G401.6 (cell line): ENCODE measurements around the gene ISOC2.
A peak's percentile ranks its signal among the peaks of the same experiment; 100 is the strongest.

Experiments used
- FAIRE-seq: peaks from 2 replicates; lab custom pipeline; 2012; peaks lifted over from hg19 to GRCh38; lab: Jason Lieb, UNC

ISOC2 gene

DNA sequence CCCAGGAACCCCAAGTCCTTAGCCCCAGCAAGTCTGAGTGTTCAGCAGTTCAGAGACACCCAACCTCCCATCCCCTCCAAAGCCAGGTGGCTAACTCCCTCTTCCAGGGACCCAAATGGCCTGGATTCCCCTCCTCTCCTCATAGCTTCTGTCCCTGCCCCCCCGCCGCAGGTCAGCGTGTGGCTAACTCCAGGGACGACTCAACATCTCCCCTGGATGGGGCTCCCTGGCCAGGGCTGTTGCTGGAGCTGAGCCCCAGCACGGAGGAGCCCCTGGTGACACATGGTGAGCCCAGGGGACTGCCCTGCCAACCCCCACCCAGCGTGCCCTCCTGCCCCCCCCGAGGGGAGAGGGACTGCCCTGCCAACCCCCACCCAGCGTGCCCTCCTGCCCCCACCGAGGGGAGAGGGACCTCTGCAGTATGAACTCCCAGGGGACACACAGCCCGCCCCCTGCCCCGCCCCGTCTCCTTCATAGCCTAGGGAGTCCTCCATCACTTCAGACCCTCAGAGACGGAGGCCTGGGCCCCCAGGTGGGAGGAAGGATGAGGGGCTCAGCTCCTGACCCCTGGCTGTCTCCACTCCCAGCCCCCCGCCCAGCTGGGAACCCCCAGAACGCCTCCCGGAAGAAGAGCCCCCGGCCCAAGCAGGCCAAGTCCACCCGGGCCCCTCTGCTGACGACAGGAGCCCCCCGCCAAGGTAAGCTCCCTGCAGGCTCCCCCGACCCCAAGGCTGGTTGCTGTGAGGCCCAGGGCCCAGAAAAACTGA is 28.5 kb upstream of the ISOC2 start:
- FAIRE-seq, result no peak

DNA sequence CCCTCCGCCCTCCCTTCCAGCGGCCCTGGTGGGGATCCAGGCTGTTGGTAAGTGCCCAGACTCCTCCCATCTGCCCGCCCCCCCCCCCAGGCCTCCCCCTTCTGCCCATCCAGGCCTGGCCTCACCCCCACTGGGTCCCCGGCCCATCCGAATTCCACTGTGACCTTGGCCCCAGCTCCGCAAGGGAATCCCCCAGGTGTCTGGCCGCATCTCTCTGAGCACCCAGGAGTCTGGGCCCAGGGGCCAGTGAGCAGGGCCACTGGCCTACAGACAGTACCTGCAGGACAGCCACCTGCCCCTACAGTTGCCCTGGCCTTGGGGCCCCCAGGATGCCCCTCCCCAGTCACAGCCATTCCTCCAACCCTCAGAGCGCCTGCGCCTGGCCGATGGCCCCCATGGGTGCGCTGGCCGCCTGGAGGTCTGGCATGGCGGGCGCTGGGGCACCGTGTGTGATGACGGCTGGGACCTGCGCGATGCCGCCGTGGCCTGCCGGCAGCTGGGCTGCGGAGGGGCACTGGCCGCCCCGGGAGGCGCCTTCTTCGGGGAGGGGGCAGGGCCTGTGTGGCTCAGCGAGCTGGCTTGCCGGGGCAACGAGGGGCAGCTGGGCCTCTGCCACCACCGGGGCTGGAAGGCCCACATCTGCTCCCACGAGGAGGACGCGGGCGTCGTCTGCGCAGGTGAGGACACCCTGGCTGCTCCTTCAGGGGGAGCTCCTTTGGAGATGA is 27.7 kb upstream of the ISOC2 start:
- no peak for FAIRE-seq

DNA sequence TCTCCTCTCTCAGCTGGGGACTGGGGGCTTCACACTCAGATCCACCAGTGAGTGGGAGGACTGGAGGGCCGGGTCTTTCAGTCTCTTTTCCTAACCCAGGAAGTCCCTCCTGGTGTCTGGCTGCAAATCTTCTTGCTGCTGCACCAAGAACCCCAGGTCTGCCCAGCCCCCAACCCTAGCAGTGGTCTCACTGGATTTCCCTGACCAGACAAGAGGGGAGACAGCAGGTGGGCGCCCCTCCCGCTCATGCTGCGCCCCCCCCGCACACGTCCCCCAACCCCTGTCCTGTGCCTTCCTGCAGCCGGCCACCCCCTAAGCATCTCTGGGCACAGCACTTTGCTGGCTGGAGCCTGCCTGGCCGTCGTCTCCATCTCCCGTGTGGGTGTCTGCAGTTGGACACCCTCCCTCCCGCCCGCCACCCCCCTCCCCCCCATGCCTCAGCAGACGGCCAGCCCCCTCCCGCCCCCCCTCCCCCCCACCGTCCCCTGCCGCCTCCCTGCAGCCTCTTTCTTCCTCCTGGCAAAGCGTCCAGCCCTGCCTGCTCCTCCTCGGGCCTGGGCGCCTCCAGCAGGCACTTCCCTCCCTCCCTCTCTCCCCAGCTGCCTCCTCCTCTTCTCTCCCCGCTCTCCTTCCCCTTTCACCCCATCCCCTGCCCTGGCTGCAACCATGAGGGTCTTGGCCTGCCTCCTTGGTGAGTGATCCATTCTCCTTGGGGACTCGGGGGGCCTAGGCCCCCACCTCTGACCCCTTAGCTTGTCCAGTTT is 26.7 kb upstream of the ISOC2 start, which contains the start of gene SSC5D:
SSC5D (plus strand) TSS at position 513 of the 764 bp plus-strand sequence; CDS start at position 667, 154 bp downstream.
- FAIRE-seq, result no peak

DNA sequence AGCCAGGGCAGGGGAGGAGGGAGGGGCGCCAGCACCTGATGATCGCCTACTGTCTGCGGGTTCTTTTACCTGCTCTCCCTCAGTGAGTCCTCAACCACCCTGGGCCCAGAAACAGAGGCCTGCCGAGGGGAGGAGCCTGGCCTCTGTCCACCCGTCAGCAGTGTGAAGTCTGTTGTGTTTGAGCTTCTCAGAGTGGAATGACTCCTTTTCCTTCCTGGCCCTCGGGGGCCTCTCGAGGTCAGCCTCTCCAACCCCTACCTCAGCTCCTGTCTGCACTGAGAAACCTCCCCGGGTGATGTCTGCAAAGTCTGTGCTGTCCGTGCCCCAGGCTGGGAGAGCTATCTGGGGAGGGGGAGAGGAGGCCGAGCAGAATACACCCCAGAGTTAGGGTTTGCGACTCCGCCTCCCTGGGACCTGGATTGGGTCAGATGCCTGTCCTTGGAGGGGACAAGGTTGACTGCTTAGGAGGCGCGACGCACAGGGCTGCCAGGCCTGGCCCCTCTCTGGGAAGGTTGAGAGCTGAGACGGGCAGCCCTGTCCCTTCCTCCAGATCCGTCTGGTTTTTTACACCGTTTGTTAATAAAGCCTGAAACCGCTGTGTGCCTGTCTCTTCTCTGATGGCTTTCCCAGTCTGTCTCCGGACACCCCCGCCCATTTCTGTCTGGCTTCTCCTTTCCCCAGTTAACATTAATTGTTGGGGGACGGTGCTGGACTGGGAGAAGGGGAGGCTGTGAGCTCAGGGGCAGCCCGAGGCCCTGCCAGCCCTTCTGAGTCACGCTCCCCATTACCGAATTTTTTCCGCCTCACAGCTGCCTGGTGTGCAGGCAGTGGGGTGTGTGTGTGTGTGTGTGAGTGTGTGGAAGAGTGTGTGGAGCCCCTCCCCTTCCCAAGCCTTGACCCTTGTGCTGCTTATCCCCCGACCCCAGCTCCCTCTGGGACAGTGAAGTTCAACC is 25.8 kb upstream of the ISOC2 start:
- peak; percentile 88 for FAIRE-seq

DNA sequence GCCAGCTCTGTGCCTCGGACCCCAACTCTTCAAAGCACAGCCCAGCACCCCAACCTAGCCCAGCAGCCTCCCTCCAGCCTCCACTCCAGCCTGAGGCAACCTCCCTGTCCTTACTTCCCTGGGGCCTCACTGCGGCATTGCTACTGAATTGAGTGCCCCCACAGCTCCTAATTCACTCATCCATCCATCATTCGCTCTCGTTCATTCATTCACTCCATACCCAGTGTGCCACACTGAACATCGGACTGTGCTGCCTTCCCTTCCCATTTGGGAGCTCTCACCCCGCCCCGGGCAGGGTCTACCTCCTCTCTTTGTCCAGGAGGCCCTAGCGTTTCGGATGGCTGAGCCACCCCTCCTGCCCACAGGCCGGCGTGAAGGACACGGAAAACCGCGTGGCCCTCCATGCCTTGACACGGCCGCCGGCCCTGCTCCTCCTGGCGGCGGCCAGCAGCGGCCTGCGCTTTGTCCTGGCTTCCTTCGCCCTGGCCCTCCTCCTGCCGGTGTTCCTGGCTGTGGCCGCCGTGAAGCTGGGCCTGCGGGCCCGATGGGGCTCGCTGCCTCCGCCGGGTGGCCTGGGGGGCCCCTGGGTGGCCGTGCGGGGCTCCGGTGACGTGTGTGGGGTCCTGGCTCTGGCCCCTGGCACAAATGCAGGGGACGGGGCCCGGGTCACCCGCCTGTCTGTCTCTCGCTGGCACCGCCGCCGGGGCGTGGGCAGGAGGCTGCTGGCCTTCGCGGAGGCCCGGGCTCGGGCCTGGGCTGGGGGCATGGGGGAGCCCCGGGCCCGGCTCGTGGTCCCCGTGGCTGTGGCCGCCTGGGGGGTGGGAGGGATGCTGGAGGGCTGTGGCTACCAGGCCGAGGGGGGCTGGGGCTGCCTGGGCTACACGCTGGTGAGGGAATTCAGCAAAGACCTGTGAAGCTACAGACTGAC is 24.9 kb upstream of the ISOC2 start:
- FAIRE-seq, result no peak

DNA sequence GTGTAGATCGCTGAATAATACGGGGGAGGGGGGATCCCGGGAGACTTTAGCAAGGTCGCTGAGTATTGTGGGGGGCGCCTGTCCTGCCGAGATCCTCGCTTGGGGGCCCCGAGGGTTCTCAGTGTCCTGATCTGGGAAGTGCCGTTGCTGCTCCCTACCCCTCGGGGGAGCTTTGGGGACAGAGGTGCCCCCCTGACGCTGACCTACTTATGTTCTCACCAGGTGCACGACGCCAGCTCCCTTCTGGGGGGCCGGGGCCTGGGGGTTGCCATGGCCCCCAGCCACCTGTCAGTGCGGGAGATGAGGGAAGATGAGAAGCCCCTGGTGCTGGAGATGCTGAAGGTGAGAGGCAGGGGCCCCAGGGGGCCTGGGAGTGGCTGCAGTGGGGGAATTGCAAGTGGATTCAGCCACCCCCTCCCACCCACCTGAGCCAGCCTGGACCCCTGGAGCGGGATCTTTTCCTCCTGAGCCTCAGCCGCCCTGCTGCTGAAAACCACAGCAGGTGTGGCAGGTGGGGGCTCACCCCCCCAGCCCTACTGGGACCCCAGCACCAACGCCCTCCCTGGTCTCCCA is 24.1 kb upstream of the ISOC2 start:
- no peak for FAIRE-seq

DNA sequence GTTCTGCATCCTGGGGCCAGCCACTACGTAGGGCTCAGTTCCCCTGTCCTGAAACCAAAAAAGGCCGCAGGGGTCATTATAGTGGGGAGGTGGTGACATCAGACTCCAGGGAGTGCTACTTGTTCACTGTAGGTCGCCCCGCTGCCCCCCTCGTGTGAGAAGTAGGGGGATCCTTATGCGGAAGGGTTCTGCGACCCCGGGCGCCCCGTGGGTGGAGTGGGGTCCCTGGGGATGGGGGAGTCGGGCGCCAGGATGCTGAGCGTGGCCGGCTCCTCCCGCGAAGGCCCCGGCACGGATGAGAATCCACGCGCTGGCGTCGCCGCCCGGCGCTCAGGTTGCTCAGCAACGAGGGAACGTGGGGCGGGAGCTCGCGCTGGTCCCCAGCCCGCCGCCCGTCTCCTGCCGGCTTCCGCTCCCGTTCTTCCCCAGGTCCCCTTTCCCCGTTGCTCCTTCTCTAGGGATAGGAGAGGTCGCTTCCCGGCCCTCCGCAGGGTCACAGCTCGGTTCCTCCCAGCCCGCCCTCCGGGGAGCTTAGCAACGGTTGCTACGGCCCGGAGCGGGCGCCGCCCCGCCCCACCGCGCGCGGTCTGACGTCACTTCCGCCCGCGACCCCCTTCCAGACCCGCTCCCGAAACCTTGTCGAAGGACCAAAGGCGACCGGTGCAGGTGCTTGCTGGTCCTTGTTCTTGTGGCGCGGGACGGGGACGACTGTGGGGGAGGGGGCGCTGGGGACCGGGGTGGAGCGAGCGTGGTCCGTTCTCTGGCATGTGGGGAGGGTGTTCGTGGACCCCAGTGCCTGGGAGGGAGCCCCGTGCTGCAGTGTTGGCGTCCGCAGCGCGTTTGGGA is 23.4 kb upstream of the ISOC2 start, which contains the start of gene NAT14:
NAT14 (plus strand) TSS at position 596 of the 846 bp plus-strand sequence. CDS start 521 bp downstream, outside the sequence.
- FAIRE-seq, result peak; percentile 76

DNA sequence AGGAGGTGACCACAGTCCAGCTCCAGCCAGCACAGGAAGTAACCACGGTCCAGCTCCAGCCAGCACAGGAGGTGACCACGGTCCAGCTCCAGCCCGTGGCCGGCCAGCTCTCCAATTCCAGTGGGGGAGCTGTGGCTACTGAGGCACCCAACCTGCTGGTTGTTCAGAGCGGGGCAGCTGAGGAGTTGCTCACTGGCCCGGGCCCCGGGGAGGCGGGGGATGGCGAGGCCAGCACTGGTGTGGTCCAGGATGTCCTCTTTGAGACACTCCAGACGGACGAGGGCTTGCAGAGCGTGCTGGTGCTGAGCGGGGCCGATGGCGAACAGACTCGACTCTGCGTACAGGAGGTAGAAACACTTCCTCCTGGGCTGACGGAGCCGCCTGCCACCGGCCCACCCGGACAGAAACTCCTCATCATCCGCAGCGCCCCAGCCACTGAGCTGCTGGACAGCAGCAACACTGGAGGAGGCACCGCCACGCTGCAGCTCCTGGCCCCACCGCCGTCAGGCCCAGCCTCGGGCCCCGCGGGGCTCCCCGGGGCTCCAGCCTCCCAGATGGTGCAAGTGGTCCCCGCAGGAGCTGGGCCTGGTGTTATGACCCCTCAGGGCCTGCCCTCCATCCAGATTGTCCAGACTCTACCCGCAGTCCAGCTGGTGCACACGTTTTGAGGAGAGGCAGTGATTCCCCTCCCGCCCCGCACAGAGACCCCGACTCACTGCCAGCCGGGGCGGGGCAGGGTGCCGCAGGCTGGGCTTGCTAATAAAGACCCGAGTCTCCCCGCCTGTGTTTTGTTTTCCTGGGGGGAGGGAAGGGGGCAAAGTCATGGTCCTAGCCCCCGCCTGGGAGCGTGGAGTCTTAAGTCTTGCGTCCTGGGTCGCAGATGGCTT is 22.5 kb upstream of the ISOC2 start:
- no peak for FAIRE-seq

DNA sequence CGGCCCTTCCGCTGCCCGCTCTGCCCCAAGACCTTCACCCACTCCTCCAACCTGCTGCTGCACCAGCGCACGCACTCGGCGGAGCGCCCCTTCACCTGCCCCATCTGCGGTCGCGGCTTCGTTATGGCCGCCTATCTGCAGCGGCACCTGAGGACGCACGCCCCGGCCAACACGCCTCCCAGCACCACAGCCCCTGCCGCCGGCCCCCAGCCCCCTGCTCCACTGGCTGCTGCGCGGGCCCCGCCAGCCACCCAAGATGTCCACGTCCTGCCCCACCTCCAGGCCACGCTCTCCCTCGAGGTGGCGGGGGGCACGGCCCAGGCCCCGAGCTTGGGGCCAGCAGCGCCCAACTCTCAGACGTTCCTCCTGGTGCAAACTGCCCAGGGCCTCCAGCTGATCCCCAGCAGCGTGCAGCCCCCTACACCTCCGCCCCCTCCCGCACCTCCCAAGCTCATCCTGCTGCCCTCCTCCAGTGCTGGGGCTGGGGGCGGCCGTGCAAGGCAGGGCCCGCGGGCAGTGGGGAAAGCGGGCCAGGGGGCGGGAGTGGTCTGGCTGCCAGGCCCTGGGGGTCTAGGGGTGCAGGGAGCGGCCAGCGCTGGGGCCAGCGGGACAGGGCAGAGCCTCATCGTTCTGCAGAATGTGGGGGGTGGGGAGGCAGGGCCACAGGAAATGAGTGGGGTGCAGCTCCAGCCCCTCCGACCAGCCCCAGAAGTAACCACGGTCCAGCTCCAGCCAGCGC is 21.7 kb upstream of the ISOC2 start:
- FAIRE-seq, result no peak

DNA sequence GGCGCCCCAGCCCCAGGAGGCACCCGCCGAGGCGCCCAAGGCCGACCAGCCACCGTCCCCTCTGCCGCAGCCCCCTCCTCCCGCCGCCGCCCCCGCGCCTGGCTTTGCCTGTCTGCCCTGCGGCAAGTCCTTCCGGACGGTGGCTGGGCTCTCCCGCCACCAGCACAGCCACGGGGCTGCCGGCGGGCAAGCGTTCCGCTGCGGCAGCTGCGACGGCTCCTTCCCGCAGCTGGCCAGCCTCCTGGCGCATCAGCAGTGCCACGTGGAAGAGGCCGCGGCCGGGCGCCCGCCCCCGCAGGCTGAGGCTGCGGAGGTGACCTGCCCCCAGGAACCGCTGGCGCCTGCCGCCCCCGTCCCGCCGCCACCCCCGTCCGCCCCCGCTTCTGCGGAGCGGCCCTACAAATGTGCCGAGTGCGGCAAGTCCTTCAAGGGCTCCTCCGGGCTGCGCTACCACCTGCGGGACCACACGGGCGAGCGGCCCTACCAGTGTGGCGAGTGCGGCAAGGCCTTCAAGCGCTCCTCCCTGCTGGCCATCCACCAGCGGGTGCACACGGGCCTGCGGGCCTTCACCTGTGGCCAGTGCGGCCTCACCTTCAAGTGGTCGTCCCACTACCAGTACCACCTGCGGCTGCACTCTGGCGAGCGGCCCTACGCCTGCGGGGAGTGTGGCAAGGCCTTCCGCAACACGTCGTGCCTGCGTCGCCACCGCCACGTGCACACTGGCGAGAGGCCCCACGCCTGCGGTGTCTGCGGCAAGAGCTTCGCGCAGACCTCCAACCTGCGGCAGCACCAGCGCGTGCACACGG is 20.9 kb upstream of the ISOC2 start:
- no peak for FAIRE-seq

DNA sequence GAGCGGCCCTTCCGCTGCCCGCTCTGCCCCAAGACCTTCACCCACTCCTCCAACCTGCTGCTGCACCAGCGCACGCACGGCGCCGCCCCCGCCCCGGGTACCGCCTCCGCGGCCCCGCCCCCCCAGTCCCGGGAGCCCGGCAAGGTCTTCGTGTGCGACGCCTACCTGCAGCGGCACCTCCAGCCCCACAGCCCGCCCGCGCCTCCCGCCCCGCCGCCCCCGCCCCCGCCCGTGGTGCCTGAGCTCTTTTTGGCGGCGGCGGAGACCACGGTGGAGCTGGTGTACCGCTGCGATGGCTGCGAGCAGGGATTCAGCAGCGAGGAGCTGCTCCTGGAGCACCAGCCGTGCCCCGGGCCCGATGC is 20.3 kb upstream of the ISOC2 start:
- no peak for FAIRE-seq

DNA sequence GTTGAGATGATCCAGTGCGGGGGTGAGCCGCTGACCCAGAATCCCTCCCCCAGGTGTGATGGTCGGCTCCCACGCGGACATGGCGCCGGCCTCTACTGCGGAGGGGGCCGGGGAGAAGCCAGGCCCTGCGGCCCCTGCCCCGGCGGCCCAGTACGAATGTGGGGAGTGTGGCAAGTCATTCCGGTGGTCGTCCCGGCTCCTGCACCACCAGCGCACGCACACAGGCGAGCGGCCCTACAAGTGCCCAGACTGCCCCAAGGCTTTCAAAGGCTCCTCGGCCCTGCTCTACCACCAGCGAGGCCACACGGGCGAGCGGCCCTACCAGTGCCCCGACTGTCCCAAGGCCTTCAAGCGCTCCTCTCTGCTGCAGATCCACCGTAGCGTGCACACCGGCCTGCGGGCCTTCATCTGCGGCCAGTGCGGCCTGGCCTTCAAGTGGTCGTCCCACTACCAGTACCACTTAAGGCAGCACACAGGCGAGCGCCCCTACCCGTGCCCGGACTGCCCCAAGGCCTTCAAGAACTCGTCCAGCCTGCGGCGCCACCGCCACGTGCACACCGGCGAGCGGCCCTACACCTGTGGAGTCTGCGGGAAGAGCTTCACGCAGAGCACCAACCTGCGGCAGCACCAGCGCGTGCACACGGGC is 19.8 kb upstream of the ISOC2 start:
- FAIRE-seq, result no peak

DNA sequence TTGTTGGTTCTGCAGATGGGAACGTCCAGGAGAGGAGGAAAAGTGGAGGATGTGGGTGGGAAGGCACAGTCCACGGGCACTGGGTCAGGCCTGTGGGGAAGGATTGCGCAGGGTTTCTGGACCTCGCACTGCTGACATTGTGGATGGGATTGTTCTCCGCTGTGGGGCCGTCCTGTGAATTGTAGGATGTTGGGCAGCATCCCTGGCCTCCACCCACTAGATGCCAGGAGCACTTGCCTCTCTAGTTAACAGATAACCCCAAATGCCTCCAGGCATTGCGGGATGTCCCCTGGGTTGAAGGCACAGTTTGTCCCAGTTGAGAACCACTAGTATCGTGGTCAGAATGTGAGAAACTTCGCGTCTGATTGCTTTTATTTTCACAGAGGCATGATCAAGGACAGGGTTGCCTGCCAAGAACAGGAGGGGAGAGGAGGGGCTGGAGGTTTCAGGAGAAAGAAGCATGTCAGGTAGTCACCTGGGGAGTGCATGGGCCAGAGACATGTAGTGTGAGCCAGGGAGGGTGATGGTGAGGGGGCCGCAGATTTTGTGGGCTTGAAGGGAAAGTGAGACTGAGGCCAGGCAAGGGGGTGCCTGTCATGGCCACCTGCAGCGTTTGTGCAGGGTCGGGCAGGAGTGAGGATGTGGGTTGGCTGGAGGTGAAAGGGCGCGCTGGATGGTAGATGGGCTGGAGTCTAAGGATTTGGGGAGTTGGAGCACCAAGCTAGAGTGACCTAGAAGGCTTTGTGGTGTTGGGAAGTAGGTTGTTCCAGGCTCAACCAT is 18.2 kb upstream of the ISOC2 start:
- FAIRE-seq, result no peak

DNA sequence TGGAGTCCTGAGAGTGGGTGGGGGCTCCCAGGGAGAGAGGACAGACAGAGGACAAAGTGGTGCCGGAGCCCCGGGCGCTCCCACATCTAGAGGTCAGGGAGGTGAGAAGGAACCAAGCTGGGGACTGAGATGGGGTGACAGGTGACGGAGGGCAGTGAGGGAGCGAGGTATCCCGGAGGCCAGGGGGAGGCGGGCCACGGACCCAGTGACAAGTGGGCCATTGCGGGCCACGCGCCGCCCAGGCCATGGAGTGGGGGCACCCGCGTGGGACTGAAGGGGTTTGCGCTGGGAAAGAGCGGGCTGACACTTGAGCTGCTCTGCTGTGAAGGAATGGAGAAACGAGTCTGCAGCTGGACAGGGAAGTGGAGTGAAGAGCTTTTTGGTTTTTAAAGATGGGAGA is 17.6 kb upstream of the ISOC2 start:
- no peak for FAIRE-seq

DNA sequence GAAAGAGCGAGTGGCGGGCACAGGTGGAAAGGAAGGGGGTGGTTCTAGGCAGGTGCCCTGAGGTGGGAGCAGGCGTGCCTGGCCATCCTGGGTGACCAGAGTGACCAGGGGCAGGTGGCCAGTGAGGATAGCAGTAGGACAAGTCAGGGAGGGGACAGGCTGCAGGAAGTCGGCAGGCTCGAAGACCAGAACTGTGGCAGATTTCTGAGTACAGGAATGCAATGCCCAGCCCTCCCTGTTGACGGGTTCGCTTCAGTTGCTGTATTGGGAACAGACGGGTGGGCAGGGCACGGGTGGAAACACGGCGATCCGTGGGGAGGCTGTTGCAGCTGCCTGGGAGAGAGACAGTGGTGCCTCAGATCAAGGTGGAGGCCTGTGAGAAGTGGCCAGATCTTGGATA is 16.9 kb upstream of the ISOC2 start:
- no peak for FAIRE-seq
